Astrocyte (in vitro differentiated cells and primary cell): Measurements from ENCODE around the gene CUEDC1.

ENCODE experiments used
- EZH2 ChIP-seq: IDR thresholded peaks from 2 replicates; pipeline ENCODE4 v1.6.1; 2012; ENCODE audit warnings: mild to moderate bottlenecking, low read length, inconsistent platforms; ENCODE audit not compliant: insufficient read depth
- TF ChIP-seq, protein P1 (sequence below): IDR thresholded peaks from 2 replicates; pipeline ENCODE4 v1.5.1; 2011; ENCODE audit warnings: low read depth, mild to moderate bottlenecking, inconsistent platforms, low read length, moderate library complexity; ENCODE audit not compliant: insufficient read depth

DNA sequence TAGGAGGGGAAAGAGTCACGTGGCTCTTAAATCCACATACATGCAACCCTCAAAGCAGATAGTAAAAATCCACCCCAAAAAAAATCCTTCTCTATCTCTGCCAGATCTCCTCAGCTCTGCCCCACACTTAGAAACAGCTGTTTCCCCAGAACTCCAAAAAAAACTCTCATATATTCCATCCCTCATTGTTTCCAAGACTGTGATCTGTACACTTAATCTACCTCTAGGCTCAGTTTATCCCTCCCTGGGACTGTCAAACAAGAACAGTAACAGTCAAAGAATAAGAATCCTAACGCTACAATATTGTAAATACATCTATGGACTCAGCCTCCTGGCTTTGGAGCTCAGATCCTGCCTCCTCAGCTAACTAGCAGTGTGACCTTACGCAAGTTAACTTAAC is 11.6 kb downstream of the CUEDC1 start:
- TF ChIP-seq, protein P1, sequence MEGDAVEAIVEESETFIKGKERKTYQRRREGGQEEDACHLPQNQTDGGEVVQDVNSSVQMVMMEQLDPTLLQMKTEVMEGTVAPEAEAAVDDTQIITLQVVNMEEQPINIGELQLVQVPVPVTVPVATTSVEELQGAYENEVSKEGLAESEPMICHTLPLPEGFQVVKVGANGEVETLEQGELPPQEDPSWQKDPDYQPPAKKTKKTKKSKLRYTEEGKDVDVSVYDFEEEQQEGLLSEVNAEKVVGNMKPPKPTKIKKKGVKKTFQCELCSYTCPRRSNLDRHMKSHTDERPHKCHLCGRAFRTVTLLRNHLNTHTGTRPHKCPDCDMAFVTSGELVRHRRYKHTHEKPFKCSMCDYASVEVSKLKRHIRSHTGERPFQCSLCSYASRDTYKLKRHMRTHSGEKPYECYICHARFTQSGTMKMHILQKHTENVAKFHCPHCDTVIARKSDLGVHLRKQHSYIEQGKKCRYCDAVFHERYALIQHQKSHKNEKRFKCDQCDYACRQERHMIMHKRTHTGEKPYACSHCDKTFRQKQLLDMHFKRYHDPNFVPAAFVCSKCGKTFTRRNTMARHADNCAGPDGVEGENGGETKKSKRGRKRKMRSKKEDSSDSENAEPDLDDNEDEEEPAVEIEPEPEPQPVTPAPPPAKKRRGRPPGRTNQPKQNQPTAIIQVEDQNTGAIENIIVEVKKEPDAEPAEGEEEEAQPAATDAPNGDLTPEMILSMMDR: no peak
- TF ChIP-seq EZH2: no peak
